Inflammatory macrophage (primary cell): ENCODE data around the gene KIAA1958.

Experiments used
- DNase-seq, 2 donors: peaks; one replicate each; pipeline ENCODE4 v3.0.0-alpha.2; 2020 to 2022

Gene KIAA1958

GRCh38 chr9:112531666-112532282 lies 45.1 kb downstream of the KIAA1958 start:
- DNase-seq, result no peak

- DNase-seq, result peak; percentile 17 to 45
These were observed 45.8 kb downstream of the KIAA1958 start for GRCh38 chr9:112532427-112532826.

DNA sequence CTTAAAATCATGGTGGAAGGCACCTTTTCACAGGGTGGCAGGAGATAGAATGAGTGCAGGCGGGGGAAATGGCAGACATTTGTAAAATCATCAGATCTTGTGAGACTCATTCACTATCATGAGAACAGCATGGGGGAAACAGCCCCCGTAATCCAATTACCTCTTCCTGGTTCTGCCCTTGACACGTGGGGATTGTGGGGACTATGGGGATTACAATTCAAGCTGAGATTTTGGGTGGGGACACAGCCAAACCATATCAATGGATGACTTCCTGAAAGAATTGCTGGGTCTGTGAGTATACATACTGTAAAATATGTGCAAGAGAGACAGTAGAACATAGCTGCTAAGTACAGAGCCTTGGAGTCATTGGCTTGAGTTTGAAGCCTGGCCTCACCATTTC lies 47.0 kb downstream of the KIAA1958 start:
- DNase-seq, result no peak

DNA sequence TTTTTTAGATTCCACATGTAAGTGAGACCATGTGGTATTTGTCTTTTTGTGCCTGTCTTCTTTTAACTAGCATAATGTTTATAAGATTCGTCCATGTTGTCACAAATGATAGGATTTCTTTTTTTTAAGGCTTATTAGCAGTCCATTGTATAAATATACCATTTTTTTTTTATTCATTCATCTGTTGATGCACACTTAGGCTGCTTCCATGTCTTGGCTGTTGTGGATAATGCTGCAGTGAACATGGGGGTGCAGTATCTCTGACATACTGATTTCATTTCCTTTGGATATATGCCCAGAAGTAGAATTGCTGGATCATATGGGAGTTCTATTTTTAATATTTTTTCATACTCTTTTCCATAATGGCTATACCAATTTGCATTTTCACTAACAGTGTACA lies 48.7 kb downstream of the KIAA1958 start:
- DNase-seq, result no peak

DNA sequence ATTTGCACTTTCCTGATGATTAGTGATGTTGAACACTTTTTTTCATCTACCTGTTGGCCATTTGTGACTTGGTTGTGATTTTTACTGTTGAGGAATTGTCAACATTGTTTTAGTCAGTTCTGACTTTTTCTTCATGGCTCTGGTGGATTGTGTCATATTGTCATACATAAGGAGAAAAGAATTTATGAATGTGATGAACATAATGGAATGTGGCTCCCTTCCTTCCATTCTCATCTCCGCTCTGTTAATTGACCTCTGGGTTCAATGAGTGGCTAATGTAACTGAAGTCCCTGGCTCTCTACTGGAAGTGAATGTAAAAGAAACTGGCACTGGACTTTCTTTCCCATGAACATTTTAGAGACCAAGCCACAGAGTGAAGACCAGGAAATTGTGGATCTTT lies 49.2 kb downstream of the KIAA1958 start:
- no peak for DNase-seq

DNA sequence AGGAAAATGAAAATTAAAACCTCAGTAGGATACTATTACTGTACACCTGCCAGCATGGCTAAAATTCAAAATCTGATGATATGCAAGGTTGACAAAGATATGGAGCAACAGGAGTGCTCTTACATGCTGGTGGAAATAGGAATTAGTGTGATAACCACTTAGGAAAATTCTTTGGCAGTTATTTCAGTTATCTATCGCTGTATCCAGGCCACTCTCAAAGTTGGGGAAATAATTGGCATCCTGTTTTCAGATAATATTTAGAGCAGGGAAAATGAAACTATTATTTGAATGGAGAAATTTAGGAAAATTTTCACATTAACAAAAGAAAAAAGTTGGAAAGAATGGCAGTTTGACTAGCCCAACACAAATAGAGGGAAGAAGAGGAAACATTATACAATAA lies 50.9 kb downstream of the KIAA1958 start:
- no peak for DNase-seq

- no peak for DNase-seq
These were observed 54.2 kb downstream of the KIAA1958 start for GRCh38 chr9:112540800-112541199.

- DNase-seq, result no peak
These were observed 55.1 kb downstream of the KIAA1958 start for GRCh38 chr9:112541685-112542084.

DNA sequence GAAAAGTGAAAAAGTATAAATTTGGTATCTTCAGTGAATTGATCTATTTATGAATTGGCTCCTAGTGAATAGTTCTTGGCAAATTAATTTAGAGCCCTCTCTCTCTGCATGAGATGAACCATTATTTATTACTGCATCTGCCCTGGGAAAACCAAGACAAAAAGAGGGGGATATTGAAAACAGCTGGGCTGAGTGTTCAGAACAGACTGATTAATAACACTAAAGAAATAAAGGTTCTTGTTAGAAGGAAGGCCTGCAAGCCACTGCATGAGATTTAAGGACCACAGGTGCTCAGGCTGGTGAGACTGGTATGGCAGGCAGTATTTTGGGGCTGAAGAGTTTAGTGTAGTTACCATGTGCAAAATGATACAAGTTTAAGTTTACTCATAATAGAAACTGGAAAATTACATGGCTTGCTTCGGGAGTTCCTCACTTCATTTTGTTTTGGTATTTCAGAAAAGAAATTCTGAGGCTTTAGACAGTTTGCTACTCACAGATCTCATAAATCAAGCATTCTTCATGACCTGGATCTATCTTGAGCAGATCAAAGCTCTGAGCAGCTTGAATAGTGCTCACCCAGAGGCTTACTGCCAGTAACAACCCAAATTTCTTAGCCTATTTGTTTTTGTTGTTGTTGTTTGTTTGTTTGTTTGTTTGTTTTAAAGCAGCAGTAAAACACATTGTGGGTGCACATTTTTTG lies 56.1 kb downstream of the KIAA1958 start:
- no peak for DNase-seq

- DNase-seq, result no peak
These were observed 57.9 kb downstream of the KIAA1958 start for GRCh38 chr9:112544477-112544876.

GRCh38 chr9:112545237-112545636 lies 58.6 kb downstream of the KIAA1958 start:
- DNase-seq, result no peak

- DNase-seq, result peak; percentile 33 to 65
These were observed 59.8 kb downstream of the KIAA1958 start for GRCh38 chr9:112546149-112547012.

DNA sequence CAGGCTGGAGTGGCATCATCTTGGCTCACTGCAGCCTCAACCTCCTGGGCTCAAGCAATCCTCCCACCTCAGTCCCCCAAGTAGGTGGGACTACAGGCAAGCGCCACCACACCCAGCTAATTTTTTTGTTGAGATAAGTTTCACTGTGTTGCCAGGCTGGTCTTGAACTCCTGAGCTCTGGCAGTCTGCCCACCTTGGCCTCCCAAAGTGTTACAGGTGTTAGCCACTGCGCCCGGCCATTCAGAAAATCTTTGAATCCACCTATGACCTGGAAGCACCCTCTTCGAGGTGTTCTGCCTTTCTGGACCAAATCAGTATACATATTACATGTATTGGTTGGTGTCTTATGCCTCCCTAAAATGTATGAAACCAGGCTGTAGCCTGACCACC lies 61.4 kb downstream of the KIAA1958 start:
- no peak for DNase-seq

- DNase-seq, result peak in 1 of 2 donors; percentile 57
These were observed 62.4 kb downstream of the KIAA1958 start for GRCh38 chr9:112548836-112549595.

GRCh38 chr9:112550531-112550930 lies 63.9 kb downstream of the KIAA1958 start:
- no peak for DNase-seq

- DNase-seq, result no peak
These were observed 65.0 kb downstream of the KIAA1958 start for GRCh38 chr9:112551641-112552040.

DNA sequence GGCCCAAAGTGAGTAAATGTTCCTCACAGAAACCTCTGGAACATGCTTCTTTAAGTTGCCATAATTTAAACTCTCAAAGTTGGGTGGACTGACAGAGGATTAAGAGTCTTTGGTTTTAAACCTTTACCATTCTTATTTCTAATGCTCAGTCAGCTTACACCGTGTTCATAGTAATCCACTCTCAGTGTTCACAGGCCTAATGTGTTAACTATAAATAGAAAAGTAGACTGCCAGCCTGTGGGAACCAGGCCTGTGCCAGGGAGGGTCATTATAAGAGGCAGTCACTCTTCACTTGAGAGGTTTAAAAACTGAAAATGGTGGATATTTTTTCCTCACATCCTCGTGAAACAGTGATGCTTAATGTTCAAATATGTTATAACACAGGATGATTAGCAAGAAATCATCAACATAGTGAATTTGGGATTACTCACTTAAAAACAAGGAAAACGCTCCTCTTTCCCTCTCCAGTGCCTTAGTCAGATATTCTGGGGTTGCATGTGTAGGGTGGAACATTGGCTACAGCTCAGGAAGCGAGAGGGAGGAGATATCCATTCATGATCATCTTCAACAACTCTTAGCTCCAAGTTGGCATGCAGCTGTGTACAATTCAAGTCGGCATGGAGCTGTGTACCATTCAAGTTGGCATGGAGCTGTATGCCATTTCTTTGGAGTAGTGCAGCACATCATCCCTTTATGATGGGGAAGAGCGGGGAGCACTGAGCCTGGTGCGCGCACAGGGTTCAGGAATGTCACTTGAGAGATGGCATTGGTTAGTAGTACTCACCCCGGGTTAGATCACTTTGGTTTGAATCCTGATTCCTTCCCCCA lies 65.8 kb downstream of the KIAA1958 start:
- no peak for DNase-seq

GRCh38 chr9:112553256-112553826 lies 66.7 kb downstream of the KIAA1958 start:
- no peak for DNase-seq

- DNase-seq, result no peak
These were observed 67.9 kb downstream of the KIAA1958 start for GRCh38 chr9:112554516-112554915.

DNA sequence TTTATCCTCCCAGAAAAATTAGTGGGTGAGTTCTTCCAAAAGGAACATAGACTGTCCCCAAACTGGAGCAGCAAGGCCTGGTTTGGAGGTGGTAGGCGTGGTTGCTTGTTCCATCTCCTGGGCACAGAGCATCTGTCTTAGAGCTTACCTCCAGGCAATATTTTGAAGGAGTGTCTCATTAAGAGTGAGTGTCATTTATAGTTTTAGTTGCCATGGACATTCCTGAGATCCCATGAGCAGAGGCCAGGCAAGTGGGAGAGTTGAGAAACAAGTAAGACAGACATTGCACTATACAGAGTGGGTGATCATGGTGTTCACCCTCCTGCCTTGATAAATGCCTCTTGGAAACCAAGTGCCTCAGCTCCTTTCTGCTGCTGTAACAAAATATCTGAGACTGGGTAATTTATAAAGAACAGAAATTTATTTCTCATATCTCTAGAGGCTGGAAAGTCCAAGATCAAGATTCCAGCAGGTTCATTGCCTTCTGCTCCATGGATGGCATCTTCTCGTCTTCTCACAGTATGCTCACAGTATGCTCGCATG lies 68.5 kb downstream of the KIAA1958 start:
- no peak for DNase-seq

DNA sequence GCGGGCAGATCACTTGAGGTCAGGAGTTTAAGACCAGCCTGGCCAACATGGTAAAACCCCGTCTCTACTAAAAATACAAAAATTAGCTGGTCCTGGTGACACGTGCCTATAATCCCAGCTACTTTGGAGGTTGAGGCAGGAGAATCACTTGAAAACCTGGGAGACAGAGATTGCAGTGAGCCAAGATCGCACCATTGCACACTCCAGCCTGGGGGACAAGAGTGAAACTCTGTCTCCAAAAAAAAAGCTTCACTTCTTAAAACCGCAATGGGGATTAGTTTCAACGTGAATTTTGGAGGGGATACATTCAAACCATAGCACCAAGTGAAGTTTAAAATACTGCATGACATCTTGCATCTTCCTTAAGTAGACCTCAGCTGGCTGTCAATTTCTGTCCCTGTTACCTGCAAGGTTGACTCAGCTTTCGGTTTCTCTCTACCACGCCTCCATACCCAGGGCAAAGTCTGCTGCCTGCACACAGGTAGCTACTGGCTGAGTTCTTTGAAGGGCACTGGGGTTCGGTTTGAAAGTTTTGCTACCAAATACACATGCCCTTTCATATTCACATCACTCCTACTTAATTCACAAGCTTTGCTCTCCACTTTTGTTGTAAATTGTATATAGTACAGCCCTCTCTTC lies 69.3 kb downstream of the KIAA1958 start:
- no peak for DNase-seq
